A549 treated with AZD9567 at 1 μM for 4 hours (cell line): Measurements from ENCODE around the gene C9orf43. TPM values are rescaled to one million over a fixed set of nuclear protein-coding genes. Genes with fewer than 3 reads are reported as not detected.

Experiments
- total RNA-seq: library from RNA; stranded (reverse); fragments of 200-300 nt; extraction: Qiagen RNA extraction; gene quantifications from 5 replicates; pipeline ENCODE4 v1.2.3, GENCODE V29; 2022; ENCODE audit not compliant: insufficient read depth

C9orf43 gene, protein sequence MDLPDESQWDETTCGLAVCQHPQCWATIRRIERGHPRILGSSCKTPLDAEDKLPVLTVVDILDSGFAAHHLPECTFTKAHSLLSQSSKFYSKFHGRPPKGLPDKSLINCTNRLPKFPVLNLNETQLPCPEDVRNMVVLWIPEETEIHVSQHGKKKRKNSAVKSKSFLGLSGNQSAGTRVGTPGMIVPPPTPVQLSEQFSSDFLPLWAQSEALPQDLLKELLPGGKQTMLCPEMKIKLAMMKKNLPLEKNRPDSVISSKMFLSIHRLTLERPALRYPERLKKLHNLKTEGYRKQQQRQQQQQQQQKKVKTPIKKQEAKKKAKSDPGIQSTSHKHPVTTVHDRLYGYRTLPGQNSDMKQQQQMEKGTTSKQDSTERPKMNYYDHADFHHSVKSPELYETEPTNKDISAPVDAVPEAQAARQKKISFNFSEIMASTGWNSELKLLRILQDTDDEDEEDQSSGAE
- 0.42 to 2.3 TPM (median 0.51 TPM) in 5 replicates for total RNA-seq

DNA sequence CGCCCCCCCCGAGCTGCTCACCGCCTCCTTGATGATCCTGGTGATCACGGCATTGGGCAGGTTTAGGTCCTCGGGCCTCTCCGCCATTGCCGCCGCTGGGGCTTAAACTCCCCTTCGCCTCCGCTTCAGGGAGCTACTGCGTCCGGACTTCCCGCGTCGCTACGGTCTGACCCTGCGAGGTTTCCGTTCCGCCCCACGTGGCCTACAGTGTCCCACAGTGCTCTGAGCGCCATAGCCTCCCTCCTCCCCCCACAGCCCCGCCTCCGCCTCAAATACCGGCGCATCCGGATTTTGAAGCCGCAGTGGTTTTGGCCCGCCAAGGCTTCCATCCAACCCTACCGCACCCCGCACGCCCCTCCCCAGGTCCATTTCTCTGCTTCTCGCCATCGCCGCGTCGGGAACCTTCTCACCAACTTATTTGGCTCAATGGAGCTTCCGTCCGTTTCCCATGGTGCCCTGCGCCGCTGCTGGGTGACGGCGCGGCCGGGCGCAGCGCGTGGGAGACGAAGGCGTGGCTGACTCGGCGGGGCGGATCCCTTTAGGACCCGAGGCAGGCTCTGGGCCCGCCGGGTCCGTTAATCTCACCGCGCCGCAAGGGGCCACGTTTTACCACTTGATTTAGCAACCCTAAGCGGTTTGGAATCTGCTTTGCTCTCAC is at the start of gene C9orf43, which contains the start of gene POLE3:
C9orf43 (plus strand) TSS at position 541 of the 658 bp plus-strand sequence. CDS start 2,747 bp downstream, outside the sequence.
POLE3 (minus strand) TSS at position 469 of the 658 bp plus-strand sequence; CDS start at position 87, 382 bp downstream.

DNA sequence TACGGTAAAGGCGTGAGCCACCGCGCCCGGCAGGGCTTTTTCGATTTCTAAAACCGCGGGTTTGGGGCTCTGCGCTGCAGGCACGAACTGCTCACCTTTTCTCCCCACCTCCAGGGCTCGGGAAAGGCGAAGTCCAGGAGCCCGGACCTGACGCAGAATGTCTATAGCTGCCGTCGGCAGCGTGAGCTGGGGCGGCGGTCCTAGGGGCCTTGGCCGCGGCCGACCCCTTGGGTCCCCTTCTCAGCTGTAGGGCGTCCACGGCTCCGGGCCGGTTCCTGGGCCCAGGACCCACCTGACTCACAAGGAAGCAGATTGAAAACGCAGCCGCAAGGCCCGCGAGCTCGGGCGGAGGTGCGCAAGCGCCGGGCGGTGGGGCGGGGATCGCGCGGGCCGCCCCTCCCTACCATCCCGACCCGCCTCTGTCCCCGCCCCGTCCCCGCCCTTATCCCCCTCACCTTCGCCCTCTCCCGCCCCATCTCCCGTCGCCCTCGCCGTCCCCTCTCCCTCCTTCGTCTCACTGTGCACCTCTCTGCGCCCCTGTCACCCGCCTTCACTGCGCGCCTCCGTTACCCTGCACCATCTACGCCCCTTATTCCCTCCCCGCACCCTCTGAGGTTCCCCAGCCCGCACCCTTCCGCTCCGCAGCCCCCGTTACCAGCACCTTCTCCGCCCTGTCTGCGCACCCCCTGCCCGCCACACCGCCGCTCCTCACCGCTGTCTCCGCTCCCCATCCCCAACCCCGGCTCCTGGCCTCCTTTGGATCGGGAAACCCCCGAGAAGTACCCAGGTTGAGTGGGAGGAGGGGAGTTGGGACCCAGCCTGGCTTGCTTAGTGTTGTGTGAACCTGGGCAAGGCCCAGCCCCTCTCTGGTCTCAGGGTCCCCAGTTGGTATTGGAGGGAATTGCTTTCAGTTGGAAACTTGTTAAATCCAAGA is 33.6 kb upstream of the C9orf43 start, which contains the start of gene HDHD3:
HDHD3 (minus strand) TSS at position 353 of the 934 bp plus-strand sequence. CDS start 2,632 bp downstream, outside the sequence.

DNA sequence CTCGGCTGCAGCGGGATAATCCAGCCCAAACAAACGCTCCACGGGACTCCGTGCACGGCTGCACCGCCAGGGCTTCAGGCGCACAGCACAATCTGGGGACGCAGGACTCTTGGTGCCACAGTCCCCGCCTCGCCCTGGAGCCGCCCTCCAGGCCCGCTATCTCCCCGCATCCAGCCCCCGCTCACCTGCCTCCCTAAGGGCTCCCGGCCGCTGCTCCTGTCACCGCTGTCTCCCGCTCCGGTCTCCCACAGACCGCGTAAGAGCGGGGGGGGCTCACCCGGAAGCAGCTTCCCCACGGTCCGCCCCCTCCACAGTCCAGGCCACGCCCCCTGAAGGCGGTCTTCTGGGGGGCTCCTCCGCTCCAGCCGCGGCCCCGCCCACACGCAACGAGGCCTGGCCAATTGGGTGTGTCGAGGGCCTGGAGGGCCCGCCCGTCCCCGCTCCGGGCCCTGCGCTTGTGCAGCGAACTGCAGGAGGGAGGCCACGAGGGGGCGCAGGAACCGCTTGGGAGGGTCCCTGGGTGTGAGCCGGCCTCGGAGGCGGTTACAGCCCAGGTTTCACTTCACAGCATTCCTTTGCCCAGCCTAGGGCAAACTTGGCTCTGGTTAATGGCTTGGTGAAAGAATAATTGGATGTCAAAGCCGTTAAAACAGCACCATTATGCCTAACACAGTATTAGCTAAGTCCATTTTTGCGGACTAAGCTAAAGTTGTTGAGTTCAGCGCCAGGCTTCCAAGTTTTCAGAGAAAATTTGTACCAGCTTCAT is 9.3 kb upstream of the C9orf43 start, which contains the start of gene ALAD:
ALAD (minus strand) TSS at position 258 of the 766 bp plus-strand sequence. CDS start 7,725 bp downstream, outside the sequence.

DNA sequence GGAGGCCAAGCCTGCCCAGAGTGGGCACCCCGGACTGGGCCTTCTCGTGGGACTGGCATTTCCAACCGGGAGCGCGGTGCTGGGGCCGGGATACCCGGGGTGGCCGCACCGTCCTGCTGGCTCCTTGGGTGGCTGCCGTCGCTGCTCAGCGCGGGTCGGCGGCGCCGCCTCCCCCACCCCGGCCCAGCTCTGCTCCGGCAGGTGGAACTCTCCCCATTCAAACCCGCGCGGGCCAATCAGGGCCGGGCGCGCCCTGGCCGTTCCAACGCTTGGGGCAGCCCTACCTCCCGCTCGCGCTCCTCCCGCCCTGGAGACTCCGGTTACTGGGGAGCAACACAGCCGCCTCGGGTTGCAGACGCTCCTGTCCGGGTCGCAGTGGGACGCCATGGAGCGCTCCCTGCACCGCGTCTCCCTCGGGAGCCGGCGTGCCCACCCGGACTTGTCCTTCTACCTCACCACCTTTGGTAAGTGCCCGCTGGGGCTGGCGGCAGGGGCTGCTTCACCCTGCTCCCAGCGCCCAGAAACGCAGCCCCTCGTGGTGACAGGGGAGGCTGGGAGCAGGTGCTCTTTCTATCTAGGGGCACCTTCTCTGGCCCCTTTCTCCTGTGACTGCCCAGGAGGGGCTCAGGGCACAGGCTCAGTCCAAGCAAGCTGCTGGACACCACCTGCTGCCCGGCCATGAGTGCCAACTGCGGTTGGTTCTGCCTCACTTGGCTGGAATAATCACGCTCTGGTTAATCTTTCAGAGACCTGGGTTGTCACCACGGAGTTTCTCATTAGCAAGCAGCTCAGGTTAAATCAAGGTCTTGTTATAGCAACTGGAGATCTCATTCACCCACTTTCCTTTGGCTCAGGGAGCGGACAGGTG is 53.1 kb downstream of the C9orf43 start, which contains the start of gene RGS3:
RGS3 (plus strand) TSS at position 310 of the 868 bp plus-strand sequence; CDS start at position 386, 76 bp downstream.

Other genes with a start within 250 kb of the C9orf43 start
- gene FKBP15, start 189.5 kb upstream of the C9orf43 start, total RNA-seq, result 17.0 to 19.0 TPM (median 17.7 TPM) in 5 replicates
- 19.0 to 26.2 TPM (median 19.7 TPM) in 5 replicates for gene SLC31A1, start 189.2 kb upstream of the C9orf43 start, total RNA-seq
- gene CDC26, start 135.2 kb upstream of the C9orf43 start, total RNA-seq, result 42.6 to 60.9 TPM (median 45.5 TPM) in 5 replicates
- 53.9 to 59.4 TPM (median 56.7 TPM) in 5 replicates for gene PRPF4, start 135.1 kb upstream of the C9orf43 start, total RNA-seq
- gene RNF183, start 107.4 kb upstream of the C9orf43 start, total RNA-seq, result 0.17 to 0.21 TPM in 2 of 5 replicates, not detected in the others
- gene WDR31, start 70.5 kb upstream of the C9orf43 start, total RNA-seq, result 1.3 to 1.8 TPM (median 1.5 TPM) in 5 replicates
- gene BSPRY, start 61.2 kb upstream of the C9orf43 start, total RNA-seq, result 0.05 to 0.08 TPM (median 0.06 TPM) in 4 of 5 replicates, not detected in the other
- gene HDHD3, start 33.8 kb upstream of the C9orf43 start, total RNA-seq, result 19.4 to 25.6 TPM (median 23.0 TPM) in 5 replicates
- 15.7 to 19.1 TPM (median 18.1 TPM) in 5 replicates for gene ALAD, start 9.5 kb upstream of the C9orf43 start, total RNA-seq
- gene POLE3, start 72 bp upstream of the C9orf43 start, total RNA-seq, result 101 to 125 TPM (median 113 TPM) in 5 replicates
- 11.2 to 20.5 TPM (median 17.7 TPM) in 5 replicates for gene RGS3, start 53.0 kb downstream of the C9orf43 start, total RNA-seq